Parathyroid adenoma (tissue), 2 donors: ENCODE data around the gene ZNF200.
"Not testable (repeated sequence)": the region's sequence is repeated elsewhere in the genome, so short reads cannot be mapped to it uniquely, and the experiment has no call there.

Source experiments
- H2AFZ ChIP-seq: fragments of 300-600 bp; sonication (generic); one replicate; pipeline ENCODE4 v1.7.0; 2017; ENCODE audit warnings: antibody characterized with exemption, mild to moderate bottlenecking
- H3K27ac ChIP-seq: fragments of 300-600 bp; sonication (generic); one replicate; pipeline ENCODE4 v1.7.0; 2017
- H3K27me3 ChIP-seq: fragments of 300-600 bp; sonication (generic); one replicate; pipeline ENCODE4 v1.7.0; 2017; ENCODE audit warnings: low read length; ENCODE audit not compliant: control insufficient read depth, insufficient read depth
- H3K36me3 ChIP-seq: fragments of 300-600 bp; sonication (generic); one replicate; pipeline ENCODE4 v1.7.0; 2017; ENCODE audit warnings: low read length; ENCODE audit not compliant: control insufficient read depth, insufficient read depth
- H3K4me1 ChIP-seq: fragments of 300-600 bp; sonication (generic); one replicate; pipeline ENCODE4 v1.7.0; 2017; ENCODE audit warnings: control low read depth
- H3K4me2 ChIP-seq: fragments of 300-600 bp; sonication (generic); one replicate; pipeline ENCODE4 v1.7.0; 2017; ENCODE audit warnings: low read length
- H3K4me3 ChIP-seq: fragments of 300-600 bp; sonication (generic); one replicate; pipeline ENCODE4 v1.7.0; 2017; ENCODE audit warnings: low read depth, low read length
- H3K79me2 ChIP-seq: fragments of 300-600 bp; sonication (generic); one replicate; pipeline ENCODE4 v1.7.0; 2017; ENCODE audit warnings: control low read depth
- H3K9ac ChIP-seq: fragments of 300-600 bp; sonication (generic); one replicate; pipeline ENCODE4 v1.7.0; 2017; ENCODE audit warnings: mild to moderate bottlenecking
- H3K9me3 ChIP-seq: fragments of 300-600 bp; sonication (generic); one replicate; pipeline ENCODE4 v1.7.0; 2017; ENCODE audit warnings: low read length; ENCODE audit not compliant: control insufficient read depth
- TF ChIP-seq, protein P1 (sequence below): fragments of 300-600 bp; sonication (generic); IDR thresholded peaks from one replicate; pipeline ENCODE4 v1.7.0; 2017; ENCODE audit warnings: antibody characterized with exemption, mild to moderate bottlenecking
- donor health status: primary hyperparathyroidism.

The ZNF200 gene

GRCh38 chr16:3202903-3203539, 31.9 kb downstream of the ZNF200 start:
- H3K79me2 ChIP-seq: no peaks in the 10 kb centered on the region
- no peak overlapping the region for H3K9ac ChIP-seq
- H3K27me3 ChIP-seq: no peaks in the 10 kb centered on the region
- no peak overlapping the region for H3K27ac ChIP-seq
- TF ChIP-seq, protein P1, sequence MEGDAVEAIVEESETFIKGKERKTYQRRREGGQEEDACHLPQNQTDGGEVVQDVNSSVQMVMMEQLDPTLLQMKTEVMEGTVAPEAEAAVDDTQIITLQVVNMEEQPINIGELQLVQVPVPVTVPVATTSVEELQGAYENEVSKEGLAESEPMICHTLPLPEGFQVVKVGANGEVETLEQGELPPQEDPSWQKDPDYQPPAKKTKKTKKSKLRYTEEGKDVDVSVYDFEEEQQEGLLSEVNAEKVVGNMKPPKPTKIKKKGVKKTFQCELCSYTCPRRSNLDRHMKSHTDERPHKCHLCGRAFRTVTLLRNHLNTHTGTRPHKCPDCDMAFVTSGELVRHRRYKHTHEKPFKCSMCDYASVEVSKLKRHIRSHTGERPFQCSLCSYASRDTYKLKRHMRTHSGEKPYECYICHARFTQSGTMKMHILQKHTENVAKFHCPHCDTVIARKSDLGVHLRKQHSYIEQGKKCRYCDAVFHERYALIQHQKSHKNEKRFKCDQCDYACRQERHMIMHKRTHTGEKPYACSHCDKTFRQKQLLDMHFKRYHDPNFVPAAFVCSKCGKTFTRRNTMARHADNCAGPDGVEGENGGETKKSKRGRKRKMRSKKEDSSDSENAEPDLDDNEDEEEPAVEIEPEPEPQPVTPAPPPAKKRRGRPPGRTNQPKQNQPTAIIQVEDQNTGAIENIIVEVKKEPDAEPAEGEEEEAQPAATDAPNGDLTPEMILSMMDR: no peak
- H2AFZ ChIP-seq: no peak overlapping the region
- H3K4me2 ChIP-seq: no peak overlapping the region
- H3K4me1 ChIP-seq: no peaks in the 10 kb centered on the region
- no peak overlapping the region for H3K4me3 ChIP-seq
- H3K36me3 ChIP-seq: no peaks in the 10 kb centered on the region
- no peaks in the 10 kb centered on the region for H3K9me3 ChIP-seq

- Histone ChIP-seq H3K4me2 (no peak overlapping the region), H3K9me3 (no peaks in the 10 kb centered on the region), H3K79me2 (no peaks in the 10 kb centered on the region), H3K27me3 (no peaks in the 10 kb centered on the region), H3K4me3 (no peak overlapping the region), H3K4me1 (no peaks in the 10 kb centered on the region), H3K36me3 (no peaks in the 10 kb centered on the region), H3K27ac (no peak overlapping the region), H2AFZ (no peak overlapping the region), H3K9ac (no peak overlapping the region)
- TF ChIP-seq, protein P1: no peak
Observed at GRCh38 chr16:3198334-3199072, 36.5 kb downstream of the ZNF200 start.

DNA sequence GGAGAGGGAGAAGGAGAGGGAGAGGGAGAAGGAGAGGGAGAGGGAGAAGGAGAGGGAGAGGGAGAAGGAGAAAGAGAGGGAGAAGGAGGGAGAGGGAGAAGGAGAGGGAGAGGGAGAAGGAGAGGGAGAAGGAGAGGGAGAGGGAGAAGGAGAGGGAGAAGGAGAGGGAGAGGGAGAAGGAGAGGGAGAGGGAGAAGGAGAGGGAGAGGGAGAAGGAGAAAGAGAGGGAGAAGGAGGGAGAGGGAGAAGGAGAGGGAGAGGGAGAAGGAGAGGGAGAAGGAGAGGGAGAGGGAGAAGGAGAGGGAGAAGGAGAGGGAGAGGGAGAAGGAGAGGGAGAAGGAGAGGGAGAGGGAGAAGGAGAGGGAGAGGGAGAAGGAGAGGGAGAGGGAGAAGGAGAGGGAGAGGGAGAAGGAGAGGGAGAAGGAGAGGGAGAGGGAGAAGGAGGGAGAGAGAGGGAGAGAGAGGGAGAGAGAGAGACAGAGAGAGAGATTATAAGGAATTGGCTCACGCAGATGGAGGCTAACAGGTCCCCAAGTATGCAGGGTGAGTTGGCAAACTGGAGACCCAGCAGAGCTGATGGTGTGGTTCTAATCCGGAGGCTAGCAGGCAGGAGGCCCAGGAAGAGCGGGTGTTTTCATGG, 37.1 kb downstream of the ZNF200 start:
- H3K4me3 ChIP-seq, H3K36me3 ChIP-seq, H3K79me2 ChIP-seq, H3K9me3 ChIP-seq, H2AFZ ChIP-seq, H3K4me1 ChIP-seq, H3K9ac ChIP-seq, H3K4me2 ChIP-seq, H3K27me3 ChIP-seq, H3K27ac ChIP-seq: not testable (repeated sequence)

DNA sequence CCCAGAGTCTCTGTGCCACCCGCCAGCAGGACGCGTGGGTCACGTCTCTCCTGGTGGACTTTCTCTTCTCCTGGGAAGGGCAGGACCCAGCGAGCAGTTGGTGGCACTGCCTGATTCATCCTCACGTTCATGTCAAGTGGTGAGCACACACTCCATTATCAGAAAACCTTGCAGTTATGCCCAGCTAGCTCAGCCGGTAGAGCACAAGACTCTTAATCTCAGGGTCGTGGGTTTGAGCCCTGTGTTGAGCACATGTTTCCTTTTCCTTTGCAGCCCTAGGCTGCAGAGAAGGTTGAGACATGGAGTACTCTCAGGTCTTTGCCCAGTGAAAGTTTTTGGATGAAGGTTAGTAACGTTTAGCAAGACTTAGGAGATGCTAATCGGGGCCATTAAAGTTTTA, 39.0 kb downstream of the ZNF200 start:
- H3K27ac ChIP-seq: no peak overlapping the region
- TF ChIP-seq, protein P1: no peak
- H3K4me2 ChIP-seq: no peak overlapping the region
- H2AFZ ChIP-seq: no peak overlapping the region
- no peaks in the 10 kb centered on the region for H3K36me3 ChIP-seq
- no peaks in the 10 kb centered on the region for H3K4me1 ChIP-seq
- no peak overlapping the region for H3K9ac ChIP-seq
- H3K79me2 ChIP-seq: no peaks in the 10 kb centered on the region
- no peaks in the 10 kb centered on the region for H3K27me3 ChIP-seq
- no peaks in the 10 kb centered on the region for H3K9me3 ChIP-seq
- H3K4me3 ChIP-seq: no peak overlapping the region

DNA sequence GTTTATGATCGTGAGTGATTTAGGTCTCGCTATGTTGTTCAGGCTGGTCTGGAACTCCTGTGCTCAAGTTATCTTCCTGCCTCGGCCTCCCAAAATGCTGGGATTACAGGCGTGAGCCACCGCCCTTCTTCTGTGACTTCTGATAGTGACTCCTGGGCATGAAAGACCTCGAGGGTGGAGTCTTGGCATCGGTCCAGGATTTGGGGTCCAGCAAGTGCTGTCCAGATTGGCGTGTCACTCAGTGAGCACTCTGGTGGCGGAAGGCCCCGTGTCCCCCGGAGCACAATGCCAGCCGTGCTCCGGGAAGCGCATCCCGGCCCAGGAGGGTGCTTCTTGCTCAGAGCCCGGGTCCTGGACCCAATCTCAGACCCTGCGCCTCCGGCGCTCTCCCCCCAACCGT, 40.2 kb downstream of the ZNF200 start:
- Histone ChIP-seq H3K9ac (no peak overlapping the region), H3K9me3 (no peaks in the 10 kb centered on the region), H3K4me3 (no peak overlapping the region), H2AFZ (no peak overlapping the region), H3K27ac (no peak overlapping the region), H3K79me2 (no peaks in the 10 kb centered on the region), H3K27me3 (no peaks in the 10 kb centered on the region), H3K36me3 (no peaks in the 10 kb centered on the region), H3K4me1 (no peaks in the 10 kb centered on the region), H3K4me2 (no peak overlapping the region)
- TF ChIP-seq, protein P1: no peak
